NCI-H1048 (cell line): Measurements from ENCODE around the gene COASY.

Experiments
- DNase-seq: peaks from one replicate; lab custom pipeline; 2025; lab: John Stamatoyannopoulos, UW

COASY gene

GRCh38 chr17:42613699-42614295, 51.8 kb downstream of the COASY start:
- no peak for DNase-seq
